ENCODE measurements around the gene ARAP2.

ARAP2 gene

GRCh38 chr4:36281384-36282106 lies 37.2 kb upstream of the ARAP2 start, which contains the start of gene DTHD1:
TSS of gene DTHD1 (plus strand) at chr4:36281616. CDS start at chr4:36281759, 143 bp downstream.
- ChIA-PET CTCF (interaction anchor here (0.6 kb wide), 1 partner anchor 1102 kb away, joined by 4 read pairs; no protein-coding TSS in a partner anchor), POLR2A (no interaction called here)
- TF ChIP-seq GLI4 (tag by site-specific recombination; IDR thresholded peaks at IDR 0.05) = no peak
- no peak for TF ChIP-seq ZNF311 (tag by site-specific recombination; IDR thresholded peaks at IDR 0.05; ENCODE audit: borderline replicate concordance)
- TF ChIP-seq ZNF157 (tag by site-specific recombination; IDR thresholded peaks at IDR 0.05) = no peak
- no peak for TF ChIP-seq ZNF24 (tag by site-specific recombination; IDR thresholded peaks at IDR 0.05)
- TF ChIP-seq KLF10 (tag by site-specific recombination; IDR thresholded peaks at IDR 0.05) = no peak
- no peak for TF ChIP-seq ZXDB (tag by site-specific recombination; IDR thresholded peaks at IDR 0.05)
- TF ChIP-seq GLIS1 (tag by site-specific recombination; IDR thresholded peaks at IDR 0.05) = no peak
- no peak for TF ChIP-seq ZNF600 (tag by site-specific recombination; IDR thresholded peaks at IDR 0.05)
- no peak for TF ChIP-seq ZFHX2 (tag by site-specific recombination; conservative IDR thresholded peaks at IDR 0.05)
- Histone ChIP-seq H3K36me3 (ENCODE audit: control insufficient read depth in 2 of 2, insufficient read depth in 1 of 2, low read length in 2 of 2) (no peaks in the 10 kb centered on the region), H3K27ac (ENCODE audit: extremely low read depth, low read depth, low read length) (no peak within 1 kb of the TSS), H3K4me3 (ENCODE audit: low read depth, low read length) (no peak within 1 kb of the TSS), H3K9me3 (ENCODE audit: control insufficient read depth, insufficient read depth, low read depth, low read length) (no peaks in the 10 kb centered on the region), H3K4me1 (ENCODE audit: control insufficient read depth, insufficient read depth, low read length) (no peaks in the 10 kb centered on the region)

- no peaks in the 10 kb centered on the region for H3K4me1 ChIP-seq (ENCODE audit: control insufficient read depth, insufficient read depth, low read length)
- ChIA-PET CTCF (no interaction called here), POLR2A (no interaction called here)
- no peaks in the 10 kb centered on the region for H3K9me3 ChIP-seq (ENCODE audit: control insufficient read depth, insufficient read depth, low read depth, low read length)
- no peaks in the 10 kb centered on the region for H3K36me3 ChIP-seq (ENCODE audit: control insufficient read depth in 2 of 2, insufficient read depth in 1 of 2, low read length in 2 of 2)
- H3K27ac ChIP-seq (ENCODE audit: extremely low read depth, low read depth, low read length) = no peak overlapping the region
- no peak for TF ChIP-seq ZNF248 (tag by site-specific recombination; IDR thresholded peaks at IDR 0.05)
- no peak overlapping the region for H3K4me3 ChIP-seq (ENCODE audit: low read depth, low read length)
Measured at GRCh38 chr4:36280555-36280954, 36.2 kb upstream of the ARAP2 start.

DNA sequence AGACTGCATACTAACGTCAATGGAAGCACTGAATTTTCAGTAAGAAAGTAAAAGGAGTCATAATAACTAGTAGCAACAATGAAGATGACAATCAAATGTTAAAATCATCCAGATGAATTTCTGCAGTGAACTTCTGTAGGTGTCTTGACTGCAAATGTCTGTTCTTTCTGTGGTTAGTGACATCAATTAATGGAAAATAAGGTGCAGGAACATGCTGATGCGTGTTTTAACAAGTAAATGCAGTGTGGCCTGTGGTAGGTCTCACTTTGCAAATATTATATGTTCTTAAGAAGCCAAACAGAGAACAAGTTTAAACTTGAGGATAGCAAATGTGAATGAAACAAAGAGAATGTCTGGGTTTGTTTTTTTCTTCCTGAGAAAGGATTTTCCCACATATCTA lies 34.5 kb upstream of the ARAP2 start:
- H3K9me3 ChIP-seq (ENCODE audit: control insufficient read depth, insufficient read depth, low read depth, low read length) = no peaks in the 10 kb centered on the region
- no peak overlapping the region for H3K4me3 ChIP-seq (ENCODE audit: low read depth, low read length)
- no peak overlapping the region for H3K27ac ChIP-seq (ENCODE audit: extremely low read depth, low read depth, low read length)
- POLR2A ChIA-PET = no interaction called here
- TF ChIP-seq PATZ1 (tag by site-specific recombination; IDR thresholded peaks at IDR 0.05) (no peak), HOXD13 (CRISPR knock-in tag; IDR thresholded peaks at IDR 0.05; ENCODE audit: borderline replicate concordance) (no peak), ZBTB21 (tag by site-specific recombination; IDR thresholded peaks at IDR 0.05) (no peak), CTCF (tag by site-specific recombination; IDR thresholded peaks at IDR 0.05) (no peak)
- CTCF ChIA-PET = no interaction called here
- no peaks in the 10 kb centered on the region for H3K4me1 ChIP-seq (ENCODE audit: control insufficient read depth, insufficient read depth, low read length)
- H3K36me3 ChIP-seq (ENCODE audit: control insufficient read depth in 2 of 2, insufficient read depth in 1 of 2, low read length in 2 of 2) = no peaks in the 10 kb centered on the region

GRCh38 chr4:36277533-36277932 lies 33.2 kb upstream of the ARAP2 start:
- H3K27ac ChIP-seq (ENCODE audit: extremely low read depth, low read depth, low read length) = no peak overlapping the region
- ChIA-PET CTCF (interaction anchor here (0.7 kb wide), 1 partner anchor 1943 kb away, joined by 4 read pairs; no protein-coding TSS in a partner anchor), POLR2A (no interaction called here)
- no peaks in the 10 kb centered on the region for H3K36me3 ChIP-seq (ENCODE audit: control insufficient read depth in 2 of 2, insufficient read depth in 1 of 2, low read length in 2 of 2)
- no peak overlapping the region for H3K4me3 ChIP-seq (ENCODE audit: low read depth, low read length)
- H3K4me1 ChIP-seq (ENCODE audit: control insufficient read depth, insufficient read depth, low read length) = no peaks in the 10 kb centered on the region
- H3K9me3 ChIP-seq (ENCODE audit: control insufficient read depth, insufficient read depth, low read depth, low read length) = no peaks in the 10 kb centered on the region
- TF ChIP-seq RBAK (tag by site-specific recombination; IDR thresholded peaks at IDR 0.05) = no peak

All from HEK293 (cell line).